Neutrophil (primary cell): Measurements from ENCODE around the gene NES.
A peak's percentile ranks its signal among the peaks of the same experiment; 100 is the strongest.

ENCODE experiments used
- H3K27ac ChIP-seq: fragments of 200-600 bp; sonication (generic); 2 replicates; pipeline ENCODE4 v1.5.1; 2016; ENCODE audit warnings: mild to moderate bottlenecking, moderate library complexity
- H3K27me3 ChIP-seq: fragments of 200-600 bp; sonication (generic); 2 replicates; pipeline ENCODE4 v1.6.0; 2016; ENCODE audit warnings: mild to moderate bottlenecking
- H3K36me3 ChIP-seq: fragments of 200-600 bp; sonication (generic); 2 replicates; pipeline ENCODE4 v1.5.1; 2017
- H3K4me1 ChIP-seq, 2 experiments: fragments of 200-600 bp in 1 of 2; sonication (generic) in 1 of 2; 1 replicate in 1 of 2; 2 replicates in 1 of 2; pipeline versions ENCODE4 v1.5.1 to v1.6.1; 2013 to 2016; ENCODE audit warnings: low read depth in 1 of 2, low read length in 1 of 2, mild to moderate bottlenecking in 1 of 2, moderate library complexity in 1 of 2; ENCODE audit not compliant: control insufficient read depth in 1 of 2, insufficient read depth in 1 of 2
- H3K4me3 ChIP-seq, 2 experiments: fragments of 200-600 bp in 1 of 2; sonication (generic) in 1 of 2; 1 replicate in 1 of 2; 2 replicates in 1 of 2; pipeline ENCODE4 v1.5.1; 2013 to 2016; ENCODE audit warnings: low read depth in 1 of 2, low read length in 1 of 2, mild to moderate bottlenecking in 1 of 2, moderate library complexity in 1 of 2
- H3K9me3 ChIP-seq: fragments of 200-600 bp; sonication (generic); 2 replicates; pipeline ENCODE4 v1.5.1; 2016
- TF ChIP-seq, protein P1 (sequence below): fragments of 200-600 bp; sonication (generic); IDR thresholded peaks from 2 replicates; pipeline ENCODE4 v1.5.1; 2016; ENCODE audit warnings: antibody characterized with exemption

Gene NES

DNA sequence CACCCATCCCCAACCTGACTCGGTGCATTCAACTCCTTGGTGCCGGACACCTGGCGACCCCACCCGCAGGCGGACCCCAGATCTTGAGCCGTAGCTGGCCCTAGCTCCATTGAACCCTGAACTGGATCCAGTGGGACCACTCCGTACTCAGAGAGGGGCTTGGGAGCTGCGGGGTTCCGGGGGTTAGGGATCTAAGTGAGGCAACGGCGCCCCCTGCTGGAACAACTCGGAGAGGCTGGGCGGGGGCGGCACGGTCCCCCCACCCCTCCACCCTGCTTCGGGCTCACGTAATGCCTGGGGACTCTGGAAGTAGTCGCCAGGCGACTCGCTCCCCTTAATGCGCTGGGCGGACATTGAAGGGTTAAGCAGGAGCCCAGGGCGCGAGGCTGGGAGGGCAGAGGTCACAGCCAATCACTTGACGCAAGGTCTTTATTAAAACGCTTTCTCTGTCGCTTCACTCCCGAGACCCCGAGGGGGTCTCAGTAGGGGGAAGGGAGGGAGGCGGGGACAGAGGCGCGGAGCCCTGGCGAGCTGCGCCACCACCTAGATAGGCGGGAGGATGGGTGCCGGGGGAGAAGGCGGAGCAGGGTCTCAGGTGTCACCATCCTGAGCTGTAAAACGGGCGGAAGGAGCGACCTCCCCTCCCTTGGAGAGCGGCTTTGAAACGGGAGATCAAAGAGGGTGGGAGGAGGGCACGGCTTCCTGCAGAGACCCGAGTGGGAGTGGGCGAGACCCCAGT lies 28.9 kb upstream of the NES start:
- H3K36me3 ChIP-seq: no peaks in the 10 kb centered on the region
- H3K4me1 ChIP-seq: peaks cover 0 to 11% of the 10 kb centered on the region in 2 experiments
- TF ChIP-seq, protein P1, sequence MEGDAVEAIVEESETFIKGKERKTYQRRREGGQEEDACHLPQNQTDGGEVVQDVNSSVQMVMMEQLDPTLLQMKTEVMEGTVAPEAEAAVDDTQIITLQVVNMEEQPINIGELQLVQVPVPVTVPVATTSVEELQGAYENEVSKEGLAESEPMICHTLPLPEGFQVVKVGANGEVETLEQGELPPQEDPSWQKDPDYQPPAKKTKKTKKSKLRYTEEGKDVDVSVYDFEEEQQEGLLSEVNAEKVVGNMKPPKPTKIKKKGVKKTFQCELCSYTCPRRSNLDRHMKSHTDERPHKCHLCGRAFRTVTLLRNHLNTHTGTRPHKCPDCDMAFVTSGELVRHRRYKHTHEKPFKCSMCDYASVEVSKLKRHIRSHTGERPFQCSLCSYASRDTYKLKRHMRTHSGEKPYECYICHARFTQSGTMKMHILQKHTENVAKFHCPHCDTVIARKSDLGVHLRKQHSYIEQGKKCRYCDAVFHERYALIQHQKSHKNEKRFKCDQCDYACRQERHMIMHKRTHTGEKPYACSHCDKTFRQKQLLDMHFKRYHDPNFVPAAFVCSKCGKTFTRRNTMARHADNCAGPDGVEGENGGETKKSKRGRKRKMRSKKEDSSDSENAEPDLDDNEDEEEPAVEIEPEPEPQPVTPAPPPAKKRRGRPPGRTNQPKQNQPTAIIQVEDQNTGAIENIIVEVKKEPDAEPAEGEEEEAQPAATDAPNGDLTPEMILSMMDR: peak; percentile 37
- no peaks in the 10 kb centered on the region for H3K9me3 ChIP-seq
- H3K4me3 ChIP-seq: no peak overlapping the region
- H3K27ac ChIP-seq: no peak overlapping the region
- peaks cover 90% of the 10 kb centered on the region for H3K27me3 ChIP-seq

GRCh38 chr1:156705321-156705917 lies 28.2 kb upstream of the NES start, which contains the start of gene CRABP2:
CRABP2 (minus strand) TSS chr1:156705583; CDS start chr1:156705446, 137 bp downstream.
- H3K27me3 ChIP-seq: peaks cover 96% of the 10 kb centered on the region
- no peaks in the 10 kb centered on the region for H3K9me3 ChIP-seq
- H3K4me3 ChIP-seq: no peak within 1 kb of the TSS
- H3K4me1 ChIP-seq: peaks cover 0 to 11% of the 10 kb centered on the region in 2 experiments
- TF ChIP-seq, protein P1: no peak
- no peaks in the 10 kb centered on the region for H3K36me3 ChIP-seq
- no peak within 1 kb of the TSS for H3K27ac ChIP-seq

DNA sequence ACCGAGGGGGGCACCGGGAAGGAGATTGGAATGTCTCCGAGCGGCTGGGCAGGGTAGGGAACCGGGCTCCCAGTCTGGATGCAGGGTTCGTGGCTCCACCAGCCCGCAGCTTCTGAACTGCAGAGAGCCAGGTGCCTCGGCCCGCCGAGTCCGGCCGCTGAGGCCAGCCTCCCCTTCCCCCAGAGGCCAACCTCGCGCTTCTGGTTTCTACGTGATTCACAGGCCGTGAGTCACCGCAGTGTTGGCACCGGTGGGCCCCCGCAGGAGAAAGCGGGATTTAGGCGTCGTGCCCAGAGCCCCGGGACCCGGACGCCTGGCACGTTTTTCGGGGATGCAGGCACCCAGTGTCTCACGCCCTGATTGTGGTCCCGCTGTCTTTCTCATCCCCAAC lies 27.7 kb upstream of the NES start:
- TF ChIP-seq, protein P1: no peak
- H3K9me3 ChIP-seq: no peaks in the 10 kb centered on the region
- H3K4me3 ChIP-seq: no peak overlapping the region
- no peaks in the 10 kb centered on the region for H3K36me3 ChIP-seq
- peaks cover 98% of the 10 kb centered on the region for H3K27me3 ChIP-seq
- H3K4me1 ChIP-seq: peaks cover 0 to 11% of the 10 kb centered on the region in 2 experiments
- no peak overlapping the region for H3K27ac ChIP-seq

- Histone ChIP-seq H3K36me3 (no peaks in the 10 kb centered on the region), H3K9me3 (no peaks in the 10 kb centered on the region), H3K4me3 (no peak overlapping the region), H3K27ac (no peak overlapping the region), H3K27me3 (peaks cover 97% of the 10 kb centered on the region), H3K4me1 (peaks cover 0 to 11% of the 10 kb centered on the region in 2 experiments)
- TF ChIP-seq, protein P1: no peak
These were observed 27.0 kb upstream of the NES start for GRCh38 chr1:156704166-156704711.

- Histone ChIP-seq H3K9me3 (no peaks in the 10 kb centered on the region), H3K36me3 (no peaks in the 10 kb centered on the region), H3K4me1 (peaks cover 0 to 11% of the 10 kb centered on the region in 2 experiments), H3K27me3 (peaks cover 97% of the 10 kb centered on the region), H3K4me3 (no peak overlapping the region), H3K27ac (no peak overlapping the region)
- TF ChIP-seq, protein P1: no peak
These were observed 26.5 kb upstream of the NES start for GRCh38 chr1:156703741-156704140.
